Heart left ventricle (tissue), 16 donors: ENCODE data around the gene CHAF1B. TPM values are rescaled to one million over a fixed set of nuclear protein-coding genes. Genes with fewer than 3 reads are reported as not detected.

Experiments used
- ATAC-seq, 4 donors: fragments of 200-7000 bp; cut with Tn5 transposase; one replicate each; pipeline ENCODE4 v1.9.1; 2020 to 2022; ENCODE audit warnings: moderate library complexity in 4 of 4, mild to moderate bottlenecking in 3 of 4, moderate number of reproducible peaks in 1 of 4
- DNase-seq, 5 donors: peaks; one replicate each; pipeline ENCODE4 v3.0.0-alpha.2; 2020
- H3K27ac ChIP-seq, 12 donors: fragments of 200-600 bp; sonication (generic) in 4 of 12; one replicate each; pipeline versions ENCODE4 v1.5.0 to v1.8.0; 2016 to 2022; ENCODE audit warnings: mild to moderate bottlenecking in 2 of 12
- H3K27me3 ChIP-seq, 9 donors: fragments of 200-600 bp; sonication (generic) in 2 of 9; one replicate each; pipeline versions ENCODE4 v1.5.1 to v1.8.0; 2016 to 2022; ENCODE audit warnings: mild to moderate bottlenecking in 3 of 9
- H3K36me3 ChIP-seq, 9 donors: fragments of 200-600 bp; sonication (generic) in 2 of 9; one replicate each; pipeline versions ENCODE4 v1.5.0 to v1.8.0; 2018 to 2022; ENCODE audit warnings: mild to moderate bottlenecking in 2 of 9
- H3K4me1 ChIP-seq, 12 donors: fragments of 200-600 bp; sonication (generic) in 4 of 12; one replicate each; pipeline versions ENCODE4 v1.5.0 to v1.8.0; 2016 to 2022; ENCODE audit warnings: mild to moderate bottlenecking in 3 of 12
- H3K4me3 ChIP-seq, 12 donors: fragments of 200-600 bp; sonication (generic) in 4 of 12; one replicate each; pipeline versions ENCODE4 v1.5.0 to v1.8.0; 2017 to 2022; ENCODE audit warnings: mild to moderate bottlenecking in 9 of 12, moderate library complexity in 4 of 12
- H3K9me3 ChIP-seq, 12 donors: fragments of 200-600 bp; sonication (generic) in 4 of 12; one replicate each; pipeline versions ENCODE4 v1.5.0 to v1.8.0; 2016 to 2022; ENCODE audit warnings: mild to moderate bottlenecking in 1 of 12
- CTCF ChIP-seq, 12 donors: fragments of 200-600 bp; sonication (generic) in 4 of 12; IDR thresholded peaks; one replicate each; pipeline versions ENCODE4 v1.5.0 to v1.8.0; 2018 to 2022; ENCODE audit warnings: antibody characterized with exemption in 12 of 12, mild to moderate bottlenecking in 5 of 12
- POLR2A ChIP-seq, 2 donors: fragments of 450-650 bp; IDR thresholded peaks; one replicate each; pipeline ENCODE4 v1.6.1; 2017; ENCODE audit warnings: antibody characterized with exemption in 2 of 2, mild to moderate bottlenecking in 2 of 2, moderate library complexity in 2 of 2
- WGBS, 4 donors: extraction: QIAGEN DNeasy Blood & Tissue Kit in 2 of 4; methylation state at CpG; one replicate each; pipeline versions ENCODE4 v1.1.5 to v1.1.7; 2013 to 2018; 5-methylcytosine and 5-hydroxymethylcytosine counted together
- intact Hi-C, 10 donors: fragments of 100-400 bp; cut with DNase I; formaldehyde crosslinking; loops; one replicate each; pipeline versions ENCODE4 v1.11.1 to v1.14.2; 2022
- polyA plus RNA-seq, 2 donors: library from polyadenylated mRNA; stranded (reverse); fragments of 200-250 nt; gene quantifications; one replicate each; pipeline ENCODE4 v1.2.3, GENCODE V29; 2013
- total RNA-seq, 9 donors: library from RNA; depleted of rRNA in 2 of 9; stranded (reverse); fragments of >200 nt in 2 of 9; fragmentation: NEBNext Ultra II Directional in 3 of 9; extraction: Animal tissue kit (Norgen Biotek cat#: 25700) in 3 of 9; gene quantifications; one replicate each; pipeline versions ENCODE4 v1.1.0 to v1.2.4, GENCODE V29; 2016 to 2023
- donor health status: ischemic (EF 13 %, LVEDD 7.1; RV severe dilation, severe dysfunction).
- donor health status: healthy with polysubstance abuse.
- donor health status: DM: no; HTN: yes; CAD: no.
- donor health status: DM: no; HTN: no; CAD: no.
- donor health status: ischemic (EF 25% LVEDD 6.9; RV normal size, moderate dysfunction).
- donor health status: ischemic (EF 25% LVEDD 5.7; RV mildly dilated, moderate dysfunction).
- donor health status: healthy.
- donor health status: DM: yes; HTN: yes; CAD: no.
- donor health status: ischemic (EF 35%, LVEDD 5.7; RV mildly dilated, moderate dysfunction).
- donor health status: nonischemic (EF 11% LVEDD 7.7; RV severe dilation, severe dysfunction).
- donor health status: DM: yes; HTN: yes; CAD: no.
- donor health status: PGD.
- donor health status: ischemic (EF 29% LVEDD 5.4; RV normal size, mild dysfunction).
- donor health status: nonischemic (EF 23%, LVEDD 6.1; RV moderate dilation, normal function).

The CHAF1B gene
- total and polyA plus RNA-seq, 11 donors: 0.12 to 1.9 (median 0.54) TPM

- no peak overlapping the region for H3K27ac ChIP-seq
- intact Hi-C loops: no loop called here
- peaks cover 0 to 9% (median 0%) of the 10 kb centered on the region in 9 donors for H3K27me3 ChIP-seq
- no peaks in the 10 kb centered on the region for H3K9me3 ChIP-seq
- no peak overlapping the region for H3K4me3 ChIP-seq
- H3K36me3 ChIP-seq: no peaks in the 10 kb centered on the region
- TF ChIP-seq POLR2A (IDR thresholded peaks at IDR 0.05): no peak
- TF ChIP-seq CTCF (IDR thresholded peaks at IDR 0.05): no peak
- no peak for DNase-seq
- ATAC-seq: no peak
- peaks cover 0 to 16% (median 0%) of the 10 kb centered on the region in 12 donors for H3K4me1 ChIP-seq
- WGBS, 4 donors: 52 to 69% (median 64%) methylated on average over 8 of the region's 8 CpGs
Measured at GRCh38 chr21:36465478-36465877, 80.3 kb downstream of the CHAF1B start.

- intact Hi-C loops: no loop called here
- ATAC-seq: no peak
Measured at GRCh38 chr21:36466061-36466511, 80.9 kb downstream of the CHAF1B start.

More at GRCh38 chr21:36466061-36466511, 80.9 kb downstream of the CHAF1B start:
- Histone ChIP-seq H3K4me1 (peaks cover 0 to 16% (median 0%) of the 10 kb centered on the region in 12 donors), H3K36me3 (no peaks in the 10 kb centered on the region), H3K4me3 (no peak overlapping the region), H3K27me3 (peaks cover 0 to 8% (median 0%) of the 10 kb centered on the region in 9 donors), H3K9me3 (no peaks in the 10 kb centered on the region), H3K27ac (no peak overlapping the region)
- DNase-seq: no peak
- TF ChIP-seq CTCF (IDR thresholded peaks at IDR 0.05) (no peak), POLR2A (IDR thresholded peaks at IDR 0.05) (no peak)
- WGBS, 4 donors: 77 to 85% (median 78%) methylated on average over 8 of the region's 8 CpGs

Other genes with a start within 250 kb of the CHAF1B start
- gene DOP1B, start 228.6 kb upstream of the CHAF1B start, total RNA-seq: 10 to 100 TPM; 10.6 to 26.5 (median 15.5) TPM
- 1 to 10 TPM; 5.1 to 6.1 TPM for gene DOP1B, start 228.6 kb upstream of the CHAF1B start, polyA plus RNA-seq
- 10 to 100 TPM; 15.0 to 21.3 (median 18.8) TPM for gene MORC3, start 65.2 kb upstream of the CHAF1B start, total RNA-seq
- 10 to 100 TPM in 1 of 2 donors, 1 to 10 TPM in 1; 9.0 to 11.1 TPM for gene MORC3, start 65.2 kb upstream of the CHAF1B start, polyA plus RNA-seq
- gene CLDN14, start 94.7 kb downstream of the CHAF1B start, total RNA-seq: not detected
- gene CLDN14, start 94.7 kb downstream of the CHAF1B start, polyA plus RNA-seq: not detected